Endodermal cell (in vitro differentiated cells): ENCODE measurements around the gene KIF15. TPM values are rescaled to one million over a fixed set of nuclear protein-coding genes. Genes with fewer than 3 reads are reported as not detected.

Experiments
- DNase-seq: peaks from one replicate; pipeline ENCODE4 v3.0.0-alpha.2; 2017
- H3K27ac ChIP-seq: 2 replicates; pipeline ENCODE4 v1.5.1; 2013; ENCODE audit warnings: mild to moderate bottlenecking, low read depth, low read length, moderate library complexity
- H3K27me3 ChIP-seq: 2 replicates; pipeline ENCODE4 v1.6.1; 2013; ENCODE audit warnings: mild to moderate bottlenecking, low read length, moderate library complexity; ENCODE audit not compliant: insufficient read depth, control insufficient read depth, poor library complexity, severe bottlenecking
- H3K36me3 ChIP-seq: 2 replicates; pipeline ENCODE4 v1.7.0; 2013; ENCODE audit warnings: mild to moderate bottlenecking, low read length, moderate library complexity; ENCODE audit not compliant: control insufficient read depth, insufficient read depth
- H3K4me1 ChIP-seq: one replicate; pipeline ENCODE4 v1.7.0; 2013; ENCODE audit warnings: low read length; ENCODE audit not compliant: control insufficient read depth, insufficient read depth
- H3K4me3 ChIP-seq: 2 replicates; pipeline ENCODE4 v1.5.1; 2013; ENCODE audit warnings: mild to moderate bottlenecking, low read length, moderate library complexity
- H3K9ac ChIP-seq: 2 replicates; pipeline ENCODE4 v1.6.1; 2013; ENCODE audit warnings: mild to moderate bottlenecking, low read length, moderate library complexity; ENCODE audit not compliant: poor library complexity, severe bottlenecking; ENCODE audit errors: extremely low read depth
- H3K9me3 ChIP-seq: 2 replicates; pipeline ENCODE4 v1.6.1; 2013; ENCODE audit warnings: mild to moderate bottlenecking, low read length, moderate library complexity; ENCODE audit not compliant: control insufficient read depth
- H3K27ac Mint-ChIP-seq: 2 replicates; pipeline ENCODE4 v1.8.0; 2020; ENCODE audit warnings: mixed read lengths
- H3K27me3 Mint-ChIP-seq: 2 replicates; pipeline ENCODE4 v1.8.0; 2021; ENCODE audit warnings: mild to moderate bottlenecking, mixed read lengths; ENCODE audit not compliant: insufficient read depth
- H3K36me3 Mint-ChIP-seq: 2 replicates; pipeline ENCODE4 v1.8.0; 2020; ENCODE audit warnings: low read depth, mixed read lengths
- H3K4me1 Mint-ChIP-seq: 2 replicates; pipeline ENCODE4 v1.8.0; 2020; ENCODE audit warnings: mixed read lengths
- H3K4me3 Mint-ChIP-seq: 2 replicates; pipeline ENCODE4 v1.8.0; 2020; ENCODE audit warnings: mild to moderate bottlenecking, moderate library complexity, mixed read lengths
- H3K9me3 Mint-ChIP-seq: 2 replicates; pipeline ENCODE4 v1.8.0; 2020; ENCODE audit warnings: mild to moderate bottlenecking, mixed read lengths
- CTCF ChIP-seq: fragments of 200-600 bp; sonication (generic); conservative IDR thresholded peaks from 2 replicates; pipeline ENCODE4 v1.5.0; 2021; ENCODE audit warnings: antibody characterized with exemption, mild to moderate bottlenecking
- WGBS, 2 experiments: methylation state at CpG; one replicate each; pipeline versions ENCODE4 v1.1.5 to v1.1.7; 2013; ENCODE audit warnings: missing lambda C conversion rate in 2 of 2, mixed read lengths in 1 of 2; ENCODE audit not compliant: insufficient coverage in 1 of 2, insufficient read length in 1 of 2; 5-methylcytosine and 5-hydroxymethylcytosine counted together
- total RNA-seq, 2 donors: library from RNA; stranded (reverse); fragmentation: NEBNext Ultra II Directional in 1 of 2; extraction: Animal tissue kit (Norgen Biotek cat#: 25700) in 1 of 2; gene quantifications; 2 replicates in 1 of 2; 3 replicates in 1 of 2; pipeline ENCODE4 v1.2.1, GENCODE V29; 2021

Gene KIF15
- total RNA-seq, 2 donors from 2014 or later = 16.2 to 20.4 TPM

GRCh38 chr3:44865272-44866035 is 103.9 kb downstream of the KIF15 start:
- Mint-ChIP-seq H3K9me3 (peaks cover 5% of the 10 kb centered on the region), H3K27me3 (no peaks in the 10 kb centered on the region), H3K4me1 (no peaks in the 10 kb centered on the region), H3K4me3 (no peak overlapping the region), H3K36me3 (peaks cover 13% of the 10 kb centered on the region), H3K27ac (no peak overlapping the region)
- Histone ChIP-seq H3K9me3 (no peaks in the 10 kb centered on the region), H3K4me1 (no peaks in the 10 kb centered on the region), H3K4me3 (no peak overlapping the region), H3K27ac (no peak overlapping the region), H3K36me3 (peaks cover 4% of the 10 kb centered on the region), H3K9ac (no peak overlapping the region), H3K27me3 (no peaks in the 10 kb centered on the region)
- 90 to 91% methylated on average over 6 to 7 of the region's 7 CpGs for WGBS, 2 experiments
- no peak for TF ChIP-seq CTCF
- no peak for DNase-seq

GRCh38 chr3:44867421-44868111 is 106.0 kb downstream of the KIF15 start:
- Histone ChIP-seq H3K9ac (no peak overlapping the region), H3K9me3 (no peaks in the 10 kb centered on the region), H3K27me3 (no peaks in the 10 kb centered on the region), H3K36me3 (peaks cover 4% of the 10 kb centered on the region), H3K4me3 (no peak overlapping the region), H3K27ac (no peak overlapping the region), H3K4me1 (no peaks in the 10 kb centered on the region)
- TF ChIP-seq CTCF = no peak
- no peaks in the 10 kb centered on the region for H3K27me3 Mint-ChIP-seq
- H3K4me1 Mint-ChIP-seq = no peaks in the 10 kb centered on the region
- H3K4me3 Mint-ChIP-seq = no peak overlapping the region
- 94 to 100% methylated on average over 3 to 6 of the region's 7 CpGs for WGBS, 2 experiments
- peaks cover 13% of the 10 kb centered on the region for H3K36me3 Mint-ChIP-seq
- peaks cover 2% of the 10 kb centered on the region for H3K9me3 Mint-ChIP-seq
- no peak for DNase-seq
- H3K27ac Mint-ChIP-seq = no peak overlapping the region

- no peak for DNase-seq
- H3K27ac Mint-ChIP-seq = no peak overlapping the region
- TF ChIP-seq CTCF = no peak
- 89 to 98% methylated on average over 4 to 7 of the region's 8 CpGs for WGBS, 2 experiments
- no peaks in the 10 kb centered on the region for H3K9me3 ChIP-seq
- no peaks in the 10 kb centered on the region for H3K27me3 Mint-ChIP-seq
- H3K4me1 ChIP-seq = no peaks in the 10 kb centered on the region
- H3K27ac ChIP-seq = no peak overlapping the region
- H3K9me3 Mint-ChIP-seq = peaks cover 2% of the 10 kb centered on the region
- no peak overlapping the region for H3K9ac ChIP-seq
- peaks cover 7% of the 10 kb centered on the region for H3K36me3 Mint-ChIP-seq
- H3K4me1 Mint-ChIP-seq = no peaks in the 10 kb centered on the region
- no peaks in the 10 kb centered on the region for H3K27me3 ChIP-seq
- H3K4me3 ChIP-seq = no peak overlapping the region
- H3K36me3 ChIP-seq = peaks cover 4% of the 10 kb centered on the region
- no peak overlapping the region for H3K4me3 Mint-ChIP-seq
Observed at GRCh38 chr3:44870375-44871061, 108.9 kb downstream of the KIF15 start.
